ENCODE measurements around the gene LRRC3. TPM values are rescaled to one million over a fixed set of nuclear protein-coding genes. Genes with fewer than 3 reads are reported as not detected.

Gene LRRC3
- polyA plus RNA-seq, 1 of the 3 experiments (the other 2 are of a cell fraction): 2.3 TPM

DNA sequence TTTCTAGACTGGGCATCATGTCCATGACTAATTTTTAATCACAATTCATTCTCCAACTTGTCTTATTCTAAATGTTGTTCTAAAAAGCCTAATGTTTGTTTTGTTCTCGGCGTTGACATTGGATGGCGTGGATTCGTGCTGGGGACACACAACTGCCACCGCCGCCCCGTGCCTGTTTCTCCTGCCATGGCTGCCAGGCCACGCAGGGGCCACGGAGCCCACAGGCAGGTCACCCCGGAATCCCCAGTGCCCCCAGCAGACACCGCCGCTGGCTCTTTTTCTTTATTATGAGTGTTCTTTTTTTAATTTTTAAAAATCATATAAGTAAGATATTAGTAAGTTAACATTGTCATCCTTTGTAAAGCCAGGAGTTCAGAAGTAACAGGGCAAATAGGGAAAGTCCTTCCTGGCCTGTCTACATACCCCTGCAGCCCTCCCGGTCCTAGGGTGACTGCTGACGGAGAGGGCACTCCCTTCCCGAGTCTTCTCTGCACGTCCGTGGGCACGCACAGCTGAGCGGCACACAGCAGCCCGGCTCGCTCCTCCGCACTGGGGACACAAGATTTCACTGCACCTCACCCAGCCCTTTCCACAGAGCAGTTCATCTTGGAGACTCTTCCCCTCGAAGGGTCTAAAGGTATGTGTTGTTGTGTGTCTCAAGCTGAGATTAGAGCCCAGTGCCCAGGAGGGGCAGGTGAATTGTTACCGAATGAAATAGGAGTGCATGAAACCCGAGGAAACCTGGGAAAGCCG, 52.5 kb downstream of the LRRC3 start:
- WGBS (ENCODE audit: low lambda C conversion rate): 66% methylated on average over 24 of the region's 26 CpGs
- Histone ChIP-seq H3K4me2 (no peak overlapping the region), H3K9me2 (no peaks in the 10 kb centered on the region), H3K9ac (no peak overlapping the region), H3K27ac (ENCODE audit: low read depth in 2 of 2, low read length in 1 of 2) (no peak overlapping the region), H3F3A (replicated peaks; ENCODE audit: insufficient read depth) (no peaks in the 10 kb centered on the region), H3K79me2 (ENCODE audit: insufficient read depth) (no peaks in the 10 kb centered on the region), H2AFZ (ENCODE audit: low read depth) (no peak overlapping the region), H3K4me3 (ENCODE audit: low read depth in 2 of 2, low read length in 1 of 2) (no peak overlapping the region), H3K9me3 (no peaks in the 10 kb centered on the region), H4K20me1 (ENCODE audit: insufficient read depth) (no peaks in the 10 kb centered on the region), H3K4me1 (ENCODE audit: control insufficient read depth in 1 of 2, insufficient read depth in 2 of 2, low read depth in 1 of 2, low read length in 1 of 2) (no peaks in the 10 kb centered on the region; a peak in 1 of 4 replicates), H3K36me3 (replicated peaks in 1 of 2; ENCODE audit: control insufficient read depth in 1 of 2, insufficient read depth in 2 of 2, low read length in 1 of 2) (no peaks in the 10 kb centered on the region), H3K27me3 (ENCODE audit: insufficient read depth) (0 out of 2 replicates have a peak, but pooled peaks cover 9% of the 10 kb centered on the region)
- TF ChIP-seq FOXM1 (IDR thresholded peaks at IDR 0.05; ENCODE audit: low read depth): no peak
- no peak for TF ChIP-seq TEAD4 (IDR thresholded peaks at IDR 0.05; ENCODE audit: borderline replicate concordance, insufficient read depth)
- no peak for TF ChIP-seq JUND (IDR thresholded peaks at IDR 0.05)
- TF ChIP-seq, protein P1, sequence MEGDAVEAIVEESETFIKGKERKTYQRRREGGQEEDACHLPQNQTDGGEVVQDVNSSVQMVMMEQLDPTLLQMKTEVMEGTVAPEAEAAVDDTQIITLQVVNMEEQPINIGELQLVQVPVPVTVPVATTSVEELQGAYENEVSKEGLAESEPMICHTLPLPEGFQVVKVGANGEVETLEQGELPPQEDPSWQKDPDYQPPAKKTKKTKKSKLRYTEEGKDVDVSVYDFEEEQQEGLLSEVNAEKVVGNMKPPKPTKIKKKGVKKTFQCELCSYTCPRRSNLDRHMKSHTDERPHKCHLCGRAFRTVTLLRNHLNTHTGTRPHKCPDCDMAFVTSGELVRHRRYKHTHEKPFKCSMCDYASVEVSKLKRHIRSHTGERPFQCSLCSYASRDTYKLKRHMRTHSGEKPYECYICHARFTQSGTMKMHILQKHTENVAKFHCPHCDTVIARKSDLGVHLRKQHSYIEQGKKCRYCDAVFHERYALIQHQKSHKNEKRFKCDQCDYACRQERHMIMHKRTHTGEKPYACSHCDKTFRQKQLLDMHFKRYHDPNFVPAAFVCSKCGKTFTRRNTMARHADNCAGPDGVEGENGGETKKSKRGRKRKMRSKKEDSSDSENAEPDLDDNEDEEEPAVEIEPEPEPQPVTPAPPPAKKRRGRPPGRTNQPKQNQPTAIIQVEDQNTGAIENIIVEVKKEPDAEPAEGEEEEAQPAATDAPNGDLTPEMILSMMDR (IDR thresholded peaks at IDR 0.05): no peak
- no peak for DNase-seq
- POLR2A ChIA-PET: no interaction called here
- CTCF ChIA-PET: interaction anchor here (1.1 kb wide), 1 partner anchor 17 kb away, joined by 4 read pairs; no protein-coding TSS in a partner anchor

DNA sequence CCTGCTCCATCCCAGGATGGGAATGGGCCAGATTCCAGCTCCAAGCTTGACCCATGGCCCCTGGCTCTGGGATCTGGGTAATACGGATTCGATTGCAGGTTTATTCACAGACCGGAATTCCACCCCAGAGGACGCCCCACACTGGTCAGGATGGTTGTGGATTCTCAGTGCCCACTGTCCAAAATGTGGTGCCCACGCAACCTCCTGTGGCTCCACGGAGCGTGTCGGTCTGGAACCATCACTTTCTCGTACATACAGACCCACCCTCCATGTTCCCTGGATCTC, 53.1 kb downstream of the LRRC3 start:
- H3K4me2 ChIP-seq: no peak overlapping the region
- no peaks in the 10 kb centered on the region for H3F3A ChIP-seq (replicated peaks; ENCODE audit: insufficient read depth)
- no peaks in the 10 kb centered on the region; a peak in 1 of 4 replicates for H3K4me1 ChIP-seq (ENCODE audit: control insufficient read depth in 1 of 2, insufficient read depth in 2 of 2, low read depth in 1 of 2, low read length in 1 of 2)
- DNase-seq: no peak
- no peaks in the 10 kb centered on the region for H3K9me3 ChIP-seq
- no peak overlapping the region for H3K27ac ChIP-seq (ENCODE audit: low read depth in 2 of 2, low read length in 1 of 2)
- no peaks in the 10 kb centered on the region for H3K9me2 ChIP-seq
- no peaks in the 10 kb centered on the region for H3K79me2 ChIP-seq (ENCODE audit: insufficient read depth)
- H3K27me3 ChIP-seq (ENCODE audit: insufficient read depth): 0 out of 2 replicates have a peak, but pooled peaks cover 9% of the 10 kb centered on the region
- CTCF ChIA-PET: interaction anchor here (1.1 kb wide), 1 partner anchor 18 kb away, joined by 4 read pairs; no protein-coding TSS in a partner anchor
- WGBS (ENCODE audit: low lambda C conversion rate): 92% methylated on average over 7 of the region's 9 CpGs
- POLR2A ChIA-PET: no interaction called here
- H3K9ac ChIP-seq: no peak overlapping the region
- H3K4me3 ChIP-seq (ENCODE audit: low read depth in 2 of 2, low read length in 1 of 2): no peak overlapping the region
- no peaks in the 10 kb centered on the region for H4K20me1 ChIP-seq (ENCODE audit: insufficient read depth)
- no peak overlapping the region for H2AFZ ChIP-seq (ENCODE audit: low read depth)
- H3K36me3 ChIP-seq (replicated peaks in 1 of 2; ENCODE audit: control insufficient read depth in 1 of 2, insufficient read depth in 2 of 2, low read length in 1 of 2): no peaks in the 10 kb centered on the region
- no peak for TF ChIP-seq FOSL2 (IDR thresholded peaks at IDR 0.05; ENCODE audit: borderline replicate concordance, low read depth)
- no peak for TF ChIP-seq TCF12 (IDR thresholded peaks at IDR 0.05)
- TF ChIP-seq, protein P2, sequence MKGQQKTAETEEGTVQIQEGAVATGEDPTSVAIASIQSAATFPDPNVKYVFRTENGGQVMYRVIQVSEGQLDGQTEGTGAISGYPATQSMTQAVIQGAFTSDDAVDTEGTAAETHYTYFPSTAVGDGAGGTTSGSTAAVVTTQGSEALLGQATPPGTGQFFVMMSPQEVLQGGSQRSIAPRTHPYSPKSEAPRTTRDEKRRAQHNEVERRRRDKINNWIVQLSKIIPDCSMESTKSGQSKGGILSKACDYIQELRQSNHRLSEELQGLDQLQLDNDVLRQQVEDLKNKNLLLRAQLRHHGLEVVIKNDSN (IDR thresholded peaks at IDR 0.05; ENCODE audit: borderline replicate concordance, low read depth): no peak
- TF ChIP-seq RAD21 (IDR thresholded peaks at IDR 0.05; ENCODE audit: low read length): no peak
- TF ChIP-seq, protein P3, sequence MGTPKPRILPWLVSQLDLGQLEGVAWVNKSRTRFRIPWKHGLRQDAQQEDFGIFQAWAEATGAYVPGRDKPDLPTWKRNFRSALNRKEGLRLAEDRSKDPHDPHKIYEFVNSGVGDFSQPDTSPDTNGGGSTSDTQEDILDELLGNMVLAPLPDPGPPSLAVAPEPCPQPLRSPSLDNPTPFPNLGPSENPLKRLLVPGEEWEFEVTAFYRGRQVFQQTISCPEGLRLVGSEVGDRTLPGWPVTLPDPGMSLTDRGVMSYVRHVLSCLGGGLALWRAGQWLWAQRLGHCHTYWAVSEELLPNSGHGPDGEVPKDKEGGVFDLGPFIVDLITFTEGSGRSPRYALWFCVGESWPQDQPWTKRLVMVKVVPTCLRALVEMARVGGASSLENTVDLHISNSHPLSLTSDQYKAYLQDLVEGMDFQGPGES (IDR thresholded peaks at IDR 0.05; ENCODE audit: low read depth, low read length): no peak
- no peak for TF ChIP-seq EZH2phosphoT487 (IDR thresholded peaks at IDR 0.05; ENCODE audit: borderline replicate concordance, low read depth)
- TF ChIP-seq NFIC (IDR thresholded peaks at IDR 0.05; ENCODE audit: borderline replicate concordance): no peak
- TF ChIP-seq, protein P4, sequence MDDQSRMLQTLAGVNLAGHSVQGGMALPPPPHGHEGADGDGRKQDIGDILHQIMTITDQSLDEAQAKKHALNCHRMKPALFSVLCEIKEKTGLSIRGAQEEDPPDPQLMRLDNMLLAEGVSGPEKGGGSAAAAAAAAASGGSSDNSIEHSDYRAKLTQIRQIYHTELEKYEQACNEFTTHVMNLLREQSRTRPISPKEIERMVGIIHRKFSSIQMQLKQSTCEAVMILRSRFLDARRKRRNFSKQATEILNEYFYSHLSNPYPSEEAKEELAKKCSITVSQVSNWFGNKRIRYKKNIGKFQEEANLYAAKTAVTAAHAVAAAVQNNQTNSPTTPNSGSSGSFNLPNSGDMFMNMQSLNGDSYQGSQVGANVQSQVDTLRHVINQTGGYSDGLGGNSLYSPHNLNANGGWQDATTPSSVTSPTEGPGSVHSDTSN (IDR thresholded peaks at IDR 0.05): no peak
- TF ChIP-seq, protein P5, sequence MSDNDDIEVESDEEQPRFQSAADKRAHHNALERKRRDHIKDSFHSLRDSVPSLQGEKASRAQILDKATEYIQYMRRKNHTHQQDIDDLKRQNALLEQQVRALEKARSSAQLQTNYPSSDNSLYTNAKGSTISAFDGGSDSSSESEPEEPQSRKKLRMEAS (IDR thresholded peaks at IDR 0.05; ENCODE audit: low read depth): no peak
- TF ChIP-seq, protein P6, sequence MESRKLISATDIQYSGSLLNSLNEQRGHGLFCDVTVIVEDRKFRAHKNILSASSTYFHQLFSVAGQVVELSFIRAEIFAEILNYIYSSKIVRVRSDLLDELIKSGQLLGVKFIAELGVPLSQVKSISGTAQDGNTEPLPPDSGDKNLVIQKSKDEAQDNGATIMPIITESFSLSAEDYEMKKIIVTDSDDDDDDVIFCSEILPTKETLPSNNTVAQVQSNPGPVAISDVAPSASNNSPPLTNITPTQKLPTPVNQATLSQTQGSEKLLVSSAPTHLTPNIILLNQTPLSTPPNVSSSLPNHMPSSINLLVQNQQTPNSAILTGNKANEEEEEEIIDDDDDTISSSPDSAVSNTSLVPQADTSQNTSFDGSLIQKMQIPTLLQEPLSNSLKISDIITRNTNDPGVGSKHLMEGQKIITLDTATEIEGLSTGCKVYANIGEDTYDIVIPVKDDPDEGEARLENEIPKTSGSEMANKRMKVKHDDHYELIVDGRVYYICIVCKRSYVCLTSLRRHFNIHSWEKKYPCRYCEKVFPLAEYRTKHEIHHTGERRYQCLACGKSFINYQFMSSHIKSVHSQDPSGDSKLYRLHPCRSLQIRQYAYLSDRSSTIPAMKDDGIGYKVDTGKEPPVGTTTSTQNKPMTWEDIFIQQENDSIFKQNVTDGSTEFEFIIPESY (IDR thresholded peaks at IDR 0.05; ENCODE audit: borderline replicate concordance, low read depth): no peak
- no peak for TF ChIP-seq FOXJ3 (CRISPR knock-in tag; IDR thresholded peaks at IDR 0.05)
- TF ChIP-seq, protein P7, sequence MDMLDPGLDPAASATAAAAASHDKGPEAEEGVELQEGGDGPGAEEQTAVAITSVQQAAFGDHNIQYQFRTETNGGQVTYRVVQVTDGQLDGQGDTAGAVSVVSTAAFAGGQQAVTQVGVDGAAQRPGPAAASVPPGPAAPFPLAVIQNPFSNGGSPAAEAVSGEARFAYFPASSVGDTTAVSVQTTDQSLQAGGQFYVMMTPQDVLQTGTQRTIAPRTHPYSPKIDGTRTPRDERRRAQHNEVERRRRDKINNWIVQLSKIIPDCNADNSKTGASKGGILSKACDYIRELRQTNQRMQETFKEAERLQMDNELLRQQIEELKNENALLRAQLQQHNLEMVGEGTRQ (IDR thresholded peaks at IDR 0.05; ENCODE audit: borderline replicate concordance, low read depth, low read length): no peak
- no peak for TF ChIP-seq MEF2A (IDR thresholded peaks at IDR 0.05; ENCODE audit: borderline replicate concordance, low read depth)

All from SK-N-SH (cell line).